GM21447 (cell line): ENCODE measurements around the gene LRP8.
"Not testable (repeated sequence)": the region's sequence is repeated elsewhere in the genome, so short reads cannot be mapped to it uniquely, and the experiment has no call there.

Experiments
- ATAC-seq: cut with Tn5 transposase; IDR thresholded peaks from one replicate; pipeline ENCODE4 v1.9.1; 2021; ENCODE audit not compliant: unreplicated experiment

The LRP8 gene

GRCh38 chr1:53220962-53221286, 106.9 kb downstream of the LRP8 start:
- ATAC-seq: no peak

DNA sequence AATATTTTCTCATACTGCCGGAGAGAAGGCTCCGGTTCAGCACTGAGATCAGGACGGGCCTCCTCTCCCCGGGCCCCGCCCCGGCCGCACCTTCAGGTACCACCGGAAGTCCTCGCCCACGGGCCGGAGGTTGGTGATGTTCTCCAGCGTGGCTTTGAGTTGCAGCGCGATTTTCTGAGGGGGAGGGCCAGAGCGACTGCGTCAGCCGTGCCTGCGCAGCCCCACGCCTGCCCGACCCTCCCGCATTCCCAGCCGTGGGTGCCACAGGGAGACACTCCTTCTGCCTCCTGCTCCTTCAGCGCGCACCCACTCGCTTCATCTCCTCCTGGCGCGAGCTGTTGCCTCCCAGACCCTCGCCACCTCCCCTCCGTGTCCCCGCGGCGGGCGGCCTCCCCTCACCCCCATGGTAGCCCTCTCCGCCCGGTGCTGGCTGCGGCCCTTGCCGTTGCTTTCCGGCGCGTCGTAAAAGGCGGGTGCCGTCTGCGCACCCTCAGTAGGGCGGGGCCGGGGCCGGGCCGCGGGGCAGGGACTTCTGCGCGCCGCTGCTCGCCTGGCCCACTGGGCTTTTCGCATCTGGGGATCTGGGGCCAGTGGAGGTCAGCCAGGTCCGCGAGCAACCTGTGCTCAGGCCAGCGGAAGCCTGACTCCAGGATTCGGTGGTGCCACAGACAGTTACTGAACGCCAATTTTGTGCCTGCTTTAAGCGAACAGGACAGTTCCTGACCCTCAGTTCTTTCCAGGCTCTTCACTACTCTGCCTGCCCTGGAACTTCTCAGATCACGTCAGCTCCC, 107.5 kb downstream of the LRP8 start, which contains the start of gene CZIB:
TSS of gene CZIB (minus strand) at position 464 of the 791 bp plus-strand sequence. CDS start at position 405, 59 bp downstream.
- ATAC-seq: peak; percentile 91

GRCh38 chr1:53219711-53220110, 108.2 kb downstream of the LRP8 start:
- ATAC-seq: no peak

DNA sequence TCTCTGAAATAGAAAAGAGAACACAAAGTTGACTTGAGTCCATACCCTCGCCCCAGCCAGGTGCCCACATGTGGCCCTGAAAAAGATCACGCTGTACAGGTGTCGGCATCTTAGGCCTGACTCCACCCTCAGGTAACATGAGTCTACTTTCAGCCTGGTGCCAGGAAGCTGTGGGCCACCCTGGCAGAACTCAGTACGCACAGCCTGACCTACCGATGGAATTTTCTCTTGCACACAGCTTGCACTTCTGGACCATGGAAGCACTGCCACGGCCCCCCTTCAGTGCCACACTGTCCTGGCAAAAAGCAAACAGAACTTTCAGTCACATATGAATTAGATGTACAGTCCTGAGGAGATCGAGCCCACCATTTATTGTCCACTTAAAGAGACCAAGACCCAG, 109.7 kb downstream of the LRP8 start:
- no peak for ATAC-seq

GRCh38 chr1:53214376-53214940, 113.4 kb downstream of the LRP8 start:
- ATAC-seq: no peak

- no peak for ATAC-seq
Observed at GRCh38 chr1:53210954-53211353, 116.9 kb downstream of the LRP8 start.

DNA sequence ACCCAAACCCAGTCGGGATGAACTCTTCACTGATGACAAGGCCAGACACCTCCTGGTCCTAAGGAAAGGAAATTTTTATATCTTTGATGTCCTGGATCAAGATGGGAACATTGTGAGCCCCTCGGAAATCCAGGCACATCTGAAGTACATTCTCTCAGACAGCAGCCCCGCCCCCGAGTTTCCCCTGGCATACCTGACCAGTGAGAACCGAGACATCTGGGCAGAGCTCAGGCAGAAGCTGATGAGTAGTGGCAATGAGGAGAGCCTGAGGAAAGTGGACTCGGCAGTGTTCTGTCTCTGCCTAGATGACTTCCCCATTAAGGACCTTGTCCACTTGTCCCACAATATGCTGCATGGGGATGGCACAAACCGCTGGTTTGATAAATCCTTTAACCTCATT, 117.5 kb downstream of the LRP8 start:
- ATAC-seq: no peak

- ATAC-seq: no peak
Observed at GRCh38 chr1:53207726-53208125, 120.1 kb downstream of the LRP8 start.

- no peak for ATAC-seq
Observed at GRCh38 chr1:53206735-53207379, 121.0 kb downstream of the LRP8 start.

DNA sequence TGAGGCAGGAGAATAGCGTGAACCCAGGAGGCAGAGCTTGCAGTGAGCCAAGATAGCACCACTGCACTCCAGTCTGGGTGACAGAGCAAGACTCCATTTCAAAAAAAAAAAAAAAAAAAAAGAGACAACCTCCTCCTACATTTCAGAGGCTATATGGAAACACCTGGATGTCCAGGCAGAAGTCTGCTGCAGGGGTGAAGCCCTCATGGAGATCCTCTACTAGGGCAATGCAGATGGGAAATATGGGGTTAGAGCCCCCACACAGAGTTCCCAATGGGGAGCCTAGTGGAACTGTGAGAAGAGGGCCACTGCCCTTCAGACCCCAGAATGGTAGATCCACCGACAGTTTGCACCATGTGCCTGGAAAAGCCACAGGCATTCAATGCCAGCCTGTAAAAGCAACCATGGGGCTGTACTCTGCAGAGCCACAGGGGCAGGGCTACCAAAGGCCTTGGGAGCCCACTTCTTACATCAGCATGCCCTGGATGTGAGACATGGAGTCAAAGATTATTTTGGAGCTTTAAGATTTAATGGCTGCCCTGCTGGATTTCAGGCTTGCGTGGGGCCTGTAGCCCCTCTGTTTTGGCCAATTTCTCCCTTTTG, 121.7 kb downstream of the LRP8 start:
- not testable (repeated sequence) for ATAC-seq

- not testable (repeated sequence) for ATAC-seq
Observed at GRCh38 chr1:53205496-53205895, 122.4 kb downstream of the LRP8 start.

- no peak for ATAC-seq
Observed at GRCh38 chr1:53203466-53203865, 124.4 kb downstream of the LRP8 start.

DNA sequence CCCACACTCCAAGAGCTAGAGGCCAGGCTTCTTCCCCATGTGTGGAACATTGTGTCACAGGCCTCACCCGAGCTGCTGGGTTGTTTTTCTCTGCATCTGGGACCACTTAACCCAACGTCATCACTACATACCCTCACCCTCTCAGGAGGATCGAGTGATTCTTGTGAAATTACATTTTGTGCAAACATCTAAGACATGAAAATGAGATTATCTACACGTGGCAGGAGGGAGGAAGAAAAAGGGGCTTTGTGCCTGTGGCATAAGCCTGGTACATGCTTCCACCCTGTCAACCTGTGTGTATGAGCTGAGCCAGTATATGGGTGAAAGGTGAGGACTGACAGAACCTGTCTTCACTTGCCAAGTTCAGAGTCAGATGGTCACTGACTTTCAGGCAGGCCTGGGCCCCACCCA, 129.6 kb downstream of the LRP8 start:
- no peak for ATAC-seq

- ATAC-seq: no peak
Observed at GRCh38 chr1:53197291-53198200, 130.3 kb downstream of the LRP8 start.

DNA sequence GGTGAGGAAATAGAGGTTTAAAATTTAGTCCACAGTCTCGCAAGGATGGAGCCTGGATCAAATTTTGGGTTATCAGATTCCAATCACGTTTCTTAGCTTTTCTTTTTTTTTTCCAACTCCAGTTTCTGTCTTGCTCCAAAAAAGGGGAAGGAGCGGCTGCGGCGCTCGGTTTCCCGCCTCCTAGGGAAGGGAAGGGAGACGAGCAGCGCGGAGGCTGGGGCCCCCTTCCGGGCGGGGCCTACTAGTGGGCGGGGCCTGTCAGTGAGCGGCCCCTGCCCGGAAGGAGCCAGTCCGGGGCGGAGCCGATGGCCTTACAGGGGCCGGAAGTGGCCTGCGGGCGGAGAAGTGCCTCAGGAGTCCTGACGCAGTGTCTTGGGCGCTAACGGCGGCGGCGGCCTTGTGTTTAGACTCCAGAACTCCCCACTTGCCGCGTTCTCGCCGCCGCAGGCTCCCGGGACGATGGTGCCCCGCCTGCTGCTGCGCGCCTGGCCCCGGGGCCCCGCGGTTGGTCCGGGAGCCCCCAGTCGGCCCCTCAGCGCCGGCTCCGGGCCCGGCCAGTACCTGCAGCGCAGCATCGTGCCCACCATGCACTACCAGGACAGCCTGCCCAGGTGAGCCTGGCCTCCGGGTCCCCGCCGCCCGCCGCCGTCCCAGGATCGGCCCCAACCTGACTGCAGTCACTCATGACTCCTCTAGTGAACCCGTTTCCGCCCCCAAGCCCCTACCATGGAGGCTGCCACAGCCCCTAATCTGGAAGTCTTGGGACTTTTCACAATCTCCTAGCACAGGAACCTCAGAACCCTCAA, 131.2 kb downstream of the LRP8 start, which contains the start of gene CPT2:
TSS of gene CPT2 (plus strand) at position 340 of the 806 bp plus-strand sequence. CDS start at position 460, 120 bp downstream.
- ATAC-seq: peak; percentile 99

GRCh38 chr1:53196017-53196484, 131.8 kb downstream of the LRP8 start:
- no peak for ATAC-seq

GRCh38 chr1:53195246-53196016, 132.4 kb downstream of the LRP8 start:
- ATAC-seq: no peak
